Thoracic aorta (tissue), 2 donors: ENCODE data around the gene MRPL17. TPM values are rescaled to one million over a fixed set of nuclear protein-coding genes. Genes with fewer than 3 reads are reported as not detected.
A peak's percentile ranks its signal among the peaks of the same experiment; 100 is the strongest.

Experiments used
- ATAC-seq: fragments of 150-250 bp; one replicate; pipeline ENCODE4 v1.8.0; 2017; ENCODE audit warnings: low read depth; ENCODE audit not compliant: insufficient number of reproducible peaks, low FRiP score
- DNase-seq: peaks from one replicate; pipeline ENCODE4 v3.0.0-alpha.2; 2020; ENCODE audit warnings: low spot score
- H3K27ac ChIP-seq, 2 donors: fragments of 200-600 bp; sonication (generic); 1 replicate in 1 of 2; 2 replicates in 1 of 2; pipeline ENCODE4 v1.5.1; 2016; ENCODE audit warnings: mild to moderate bottlenecking in 2 of 2, moderate library complexity in 2 of 2
- H3K27me3 ChIP-seq: fragments of 200-600 bp; sonication (generic); replicated peaks from 2 replicates; pipeline ENCODE4 v1.6.0; 2016; ENCODE audit warnings: mild to moderate bottlenecking; ENCODE audit not compliant: insufficient read depth
- H3K36me3 ChIP-seq: fragments of 200-600 bp; sonication (generic); one replicate; pipeline ENCODE4 v1.5.1; 2016
- H3K4me1 ChIP-seq, 2 donors: fragments of 200-600 bp; sonication (generic); 1 replicate in 1 of 2; 2 replicates in 1 of 2; pipeline versions ENCODE4 v1.5.1 to v1.6.0; 2016; ENCODE audit warnings: low read depth in 2 of 2, mild to moderate bottlenecking in 1 of 2; ENCODE audit not compliant: control insufficient read depth in 1 of 2
- H3K4me3 ChIP-seq: fragments of 200-600 bp; sonication (generic); 2 replicates; pipeline ENCODE4 v1.5.1; 2016; ENCODE audit warnings: mild to moderate bottlenecking
- H3K9me3 ChIP-seq: fragments of 200-600 bp; sonication (generic); 2 replicates; pipeline ENCODE4 v1.5.1; 2016
- CTCF ChIP-seq: fragments of 200-600 bp; sonication (generic); IDR thresholded peaks from one replicate; pipeline ENCODE4 v1.5.1; 2019; ENCODE audit warnings: antibody characterized with exemption
- total RNA-seq, 2 donors: library from RNA; depleted of rRNA; stranded (reverse); fragments of >200 nt; gene quantifications; one replicate each; pipeline versions ENCODE4 v1.1.0 to v1.2.3, GENCODE V29; 2016

Gene MRPL17
- total RNA-seq, 2 donors from 2014 or later, result 20.6 to 53.6 TPM

DNA sequence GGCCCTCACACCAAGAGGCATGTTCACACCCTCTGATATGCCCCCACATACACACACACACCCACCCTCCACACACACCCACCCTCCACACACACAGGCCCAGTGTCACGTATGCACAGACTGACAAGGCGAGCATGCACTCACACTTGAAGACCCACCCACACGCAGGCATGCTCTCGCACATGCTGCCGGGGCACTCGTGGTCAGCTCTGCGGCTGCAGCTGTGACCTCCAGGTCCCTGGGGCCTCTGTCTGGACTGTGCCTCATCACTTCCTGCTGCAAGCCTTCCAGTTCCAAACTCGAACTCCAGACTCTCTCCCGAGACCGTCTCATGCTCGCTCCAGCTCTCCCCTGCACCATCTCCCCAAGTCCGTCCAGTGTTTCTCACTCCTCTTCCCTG, 37.1 kb downstream of the MRPL17 start:
- Histone ChIP-seq H3K4me1 (peaks cover 29 to 52% of the 10 kb centered on the region in 2 donors), H3K27ac (peak overlapping the region; percentile 76 to 83), H3K36me3 (no peaks in the 10 kb centered on the region), H3K9me3 (no peaks in the 10 kb centered on the region), H3K4me3 (peak overlapping the region; percentile 35), H3K27me3 (no peaks in the 10 kb centered on the region)
- TF ChIP-seq CTCF, result no peak
- DNase-seq (no peak), ATAC-seq (no peak)

DNA sequence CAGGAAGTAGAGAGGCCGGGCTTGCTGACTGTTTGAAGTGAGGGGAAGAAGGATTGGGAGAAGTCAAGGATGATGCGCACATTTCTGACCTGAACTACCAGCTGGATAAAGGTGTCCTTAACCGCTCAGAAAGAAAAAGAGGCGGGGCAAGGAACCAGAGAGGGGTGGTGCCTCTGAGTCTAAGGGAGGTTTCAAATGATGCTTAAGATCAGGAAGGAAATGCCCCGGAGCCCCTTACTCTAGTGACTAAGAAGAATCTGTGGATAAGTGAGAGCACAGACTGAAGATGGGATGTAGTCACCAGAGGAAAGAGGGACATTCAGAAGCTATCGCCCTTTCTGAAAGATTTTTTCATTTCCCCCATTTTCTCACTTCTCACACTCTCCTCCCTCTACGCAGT, 40.2 kb downstream of the MRPL17 start:
- Histone ChIP-seq H3K4me1 (peaks cover 30 to 57% of the 10 kb centered on the region in 2 donors), H3K36me3 (peaks cover 7% of the 10 kb centered on the region), H3K27ac (no peak overlapping the region), H3K4me3 (no peak overlapping the region), H3K9me3 (no peaks in the 10 kb centered on the region), H3K27me3 (no peaks in the 10 kb centered on the region)
- DNase-seq (no peak), ATAC-seq (no peak)
- no peak for TF ChIP-seq CTCF

DNA sequence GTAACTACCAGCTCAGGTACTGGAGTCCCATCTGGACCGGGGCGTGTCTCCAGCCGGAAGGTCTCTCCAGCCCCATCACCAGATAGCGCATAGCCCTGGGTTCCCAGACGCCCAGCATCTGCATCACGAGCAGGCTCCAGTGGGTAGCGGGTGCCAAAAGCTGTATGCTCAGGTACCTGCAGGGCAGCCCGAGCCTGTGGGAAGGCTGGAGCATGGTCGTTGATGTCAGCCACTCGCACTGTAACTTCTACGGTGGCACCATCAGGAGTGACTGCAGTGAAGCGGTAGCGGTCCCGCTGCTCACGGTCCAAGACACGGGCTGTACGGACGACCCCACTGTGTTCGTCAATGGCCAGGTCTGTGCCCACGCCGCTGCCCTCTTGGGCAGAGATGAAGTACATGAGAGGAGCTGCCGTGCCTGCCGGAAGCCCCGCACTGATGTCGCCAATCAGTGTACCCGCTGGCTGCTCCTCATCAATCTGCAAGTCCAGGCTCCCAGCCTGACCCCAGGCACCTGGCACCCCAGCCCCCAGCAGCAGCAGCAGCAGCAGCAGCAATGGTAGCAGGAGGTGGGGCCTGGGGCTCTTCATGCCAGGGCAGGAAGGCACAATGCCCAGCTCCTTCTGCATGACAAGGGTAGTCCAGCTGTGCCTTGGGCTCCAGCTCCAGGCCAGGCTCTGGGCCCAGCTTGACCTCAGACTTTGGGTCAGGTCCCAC, 42.0 kb downstream of the MRPL17 start:
- DNase-seq (no peak), ATAC-seq (no peak)
- peaks cover 7% of the 10 kb centered on the region for H3K36me3 ChIP-seq
- H3K27me3 ChIP-seq, result no peaks in the 10 kb centered on the region
- H3K27ac ChIP-seq, result no peak overlapping the region
- TF ChIP-seq CTCF, result no peak
- H3K9me3 ChIP-seq, result no peaks in the 10 kb centered on the region
- peaks cover 21 to 57% of the 10 kb centered on the region in 2 donors for H3K4me1 ChIP-seq
- H3K4me3 ChIP-seq, result no peak overlapping the region

- H3K36me3 ChIP-seq, result peaks cover 7% of the 10 kb centered on the region
- DNase-seq, result no peak
- TF ChIP-seq CTCF, result no peak
Measured at GRCh38 chr11:6640036-6640984, 42.8 kb downstream of the MRPL17 start.

DNA sequence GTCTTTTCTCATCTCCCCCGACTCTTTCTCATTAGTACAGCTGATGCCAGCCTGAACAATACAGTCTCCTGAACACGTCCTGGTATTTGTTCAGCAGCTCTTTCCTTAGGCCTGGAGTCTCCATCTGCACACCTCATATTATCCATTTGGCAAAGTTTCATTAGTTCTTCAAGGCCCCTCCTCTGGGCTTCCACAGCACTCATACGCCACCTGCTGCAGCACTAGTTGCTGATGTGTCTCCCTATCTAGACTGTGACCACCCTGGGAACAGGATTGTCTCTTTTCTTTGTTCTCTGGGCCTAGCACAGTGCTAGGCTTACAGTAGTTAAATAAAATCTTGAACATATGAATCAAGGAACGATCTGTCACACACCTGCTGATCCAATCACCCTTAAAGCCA, 44.7 kb downstream of the MRPL17 start:
- no peak for ATAC-seq
- H3K4me3 ChIP-seq, result no peak overlapping the region
- H3K9me3 ChIP-seq, result no peaks in the 10 kb centered on the region
- no peaks in the 10 kb centered on the region for H3K27me3 ChIP-seq
- peak overlapping the region in 1 of 2 donors; percentile 45 for H3K27ac ChIP-seq
- no peak for TF ChIP-seq CTCF
- no peak for DNase-seq
- H3K36me3 ChIP-seq, result peaks cover 12% of the 10 kb centered on the region
- peaks cover 29 to 73% of the 10 kb centered on the region in 2 donors for H3K4me1 ChIP-seq

More at GRCh38 chr11:6640036-6640984, 42.8 kb downstream of the MRPL17 start:
- no peak overlapping the region for H3K4me3 ChIP-seq
- no peaks in the 10 kb centered on the region for H3K27me3 ChIP-seq
- H3K27ac ChIP-seq, result no peak overlapping the region
- H3K4me1 ChIP-seq, result peaks cover 25 to 57% of the 10 kb centered on the region in 2 donors
- no peak for ATAC-seq
- no peaks in the 10 kb centered on the region for H3K9me3 ChIP-seq
